ENCODE data around the gene SUGP2. TPM values are rescaled to one million over a fixed set of nuclear protein-coding genes. Genes with fewer than 3 reads are reported as not detected.
A peak's percentile ranks its signal among the peaks of the same experiment; 100 is the strongest.

Gene SUGP2
- total and polyA plus RNA-seq, 2 of the 13 experiments (the other 11 are each of a cell fraction or from before 2014, with no cell fraction given) = 40.6 to 57.7 TPM

- TF ChIP-seq ZBTB40 (IDR thresholded peaks at IDR 0.05) (no peak), ZBTB40 (CRISPR knock-in tag; IDR thresholded peaks at IDR 0.05) (peak; percentile 75), ZFP91 (CRISPR knock-in tag; IDR thresholded peaks at IDR 0.05; ENCODE audit: borderline replicate concordance) (peak; percentile 78; the same call in 1 of the 2 replicates), POLR2G (IDR thresholded peaks at IDR 0.05; ENCODE audit: low read depth, low read length) (peak; percentile 72), ZNF567 (CRISPR knock-in tag; IDR thresholded peaks at IDR 0.05; ENCODE audit: borderline replicate concordance) (0 out of 2 replicates have a peak, but pooled peaks have one; percentile 62), ZNF512B (CRISPR knock-in tag; IDR thresholded peaks at IDR 0.05; ENCODE audit: borderline replicate concordance) (no peak), ZNF205 (CRISPR knock-in tag; IDR thresholded peaks at IDR 0.05) (peak; percentile 80; the same call in 1 of the 2 replicates), TOE1 (CRISPR knock-in tag; IDR thresholded peaks at IDR 0.05) (0 out of 2 replicates have a peak, but pooled peaks have one; percentile 29), ESRRA (CRISPR knock-in tag; IDR thresholded peaks at IDR 0.05; ENCODE audit: low read depth) (peak; percentile 38; the same call in 1 of the 2 replicates), PAF1 (CRISPR knock-in tag; IDR thresholded peaks at IDR 0.05) (no peak), EZH2 (conservative IDR thresholded peaks at IDR 0.05; ENCODE audit: low read depth, low read length) (no peak), KLF13 (CRISPR knock-in tag; IDR thresholded peaks at IDR 0.05) (peak; percentile 89), ZFP37 (CRISPR knock-in tag; IDR thresholded peaks at IDR 0.05; ENCODE audit: borderline replicate concordance) (peak; percentile 54; the same call in 1 of the 2 replicates), ZNF782 (CRISPR knock-in tag; IDR thresholded peaks at IDR 0.05; ENCODE audit: borderline replicate concordance) (peak; percentile 90), ZNF720 (CRISPR knock-in tag; IDR thresholded peaks at IDR 0.05) (no peak), ATM (IDR thresholded peaks at IDR 0.05; ENCODE audit: borderline replicate concordance) (no peak)
Observed at GRCh38 chr19:19033426-19034203, at the start of gene SUGP2, which contains the start of gene ARMC6 (continued).
